Mesenchymal stem cell (in vitro differentiated cells and primary cell): ENCODE measurements around the gene CRKL.
"Not testable (repeated sequence)": the region's sequence is repeated elsewhere in the genome, so short reads cannot be mapped to it uniquely, and the experiment has no call there.

ENCODE experiments used
- DNase-seq: peaks from one replicate; pipeline ENCODE4 v3.0.0-alpha.2; 2013
- H2AFZ ChIP-seq: one replicate; pipeline ENCODE4 v1.6.1; 2013; ENCODE audit warnings: low read depth, mild to moderate bottlenecking, control low read depth, inconsistent platforms, low read length, moderate library complexity
- H2AK5ac ChIP-seq: 2 replicates; pipeline ENCODE4 v1.6.1; 2013; ENCODE audit warnings: low read length, moderate library complexity, mild to moderate bottlenecking, inconsistent platforms; ENCODE audit not compliant: severe bottlenecking
- H2BK120ac ChIP-seq: one replicate; pipeline ENCODE4 v1.6.1; 2013; ENCODE audit warnings: low read depth, mild to moderate bottlenecking, inconsistent platforms, low read length, moderate library complexity
- H2BK12ac ChIP-seq, 2 experiments: one replicate each; pipeline ENCODE4 v1.6.1; 2013; ENCODE audit warnings: inconsistent platforms in 2 of 2, low read length in 2 of 2, mild to moderate bottlenecking in 2 of 2, moderate library complexity in 2 of 2, control low read depth in 1 of 2
- H2BK15ac ChIP-seq: one replicate; pipeline ENCODE4 v1.6.1; 2013; ENCODE audit warnings: mild to moderate bottlenecking, low read depth, inconsistent platforms; ENCODE audit not compliant: poor library complexity, severe bottlenecking
- H2BK5ac ChIP-seq: 2 replicates; pipeline ENCODE4 v1.6.1; 2013; ENCODE audit warnings: low read depth, mild to moderate bottlenecking, low read length, control low read depth, inconsistent platforms; ENCODE audit not compliant: poor library complexity, severe bottlenecking
- H3K14ac ChIP-seq, 2 experiments: one replicate each; pipeline ENCODE4 v1.6.1; 2013; ENCODE audit warnings: inconsistent platforms in 2 of 2, low read length in 2 of 2, control low read depth in 1 of 2, mild to moderate bottlenecking in 1 of 2, moderate library complexity in 1 of 2
- H3K18ac ChIP-seq, 2 experiments: one replicate each; pipeline ENCODE4 v1.6.1; 2013; ENCODE audit warnings: inconsistent platforms in 2 of 2, low read length in 2 of 2, control low read depth in 1 of 2, low read depth in 1 of 2, mild to moderate bottlenecking in 1 of 2
- H3K23ac ChIP-seq, 2 experiments: one replicate each; pipeline ENCODE4 v1.6.1; 2013; ENCODE audit warnings: inconsistent platforms in 2 of 2, low read length in 2 of 2, mild to moderate bottlenecking in 2 of 2, moderate library complexity in 2 of 2, control low read depth in 1 of 2
- H3K27ac ChIP-seq: 2 replicates; pipeline ENCODE4 v1.5.1; 2013; ENCODE audit warnings: mild to moderate bottlenecking, moderate library complexity, low read length, control low read depth, inconsistent platforms; ENCODE audit not compliant: poor library complexity, severe bottlenecking
- H3K27me3 ChIP-seq, 2 experiments: 2 replicates each; pipeline versions ENCODE4 v1.6.1 to v1.7.0; 2013; ENCODE audit warnings: low read length in 2 of 2, mild to moderate bottlenecking in 2 of 2, moderate library complexity in 2 of 2, control low read depth in 1 of 2, inconsistent platforms in 1 of 2; ENCODE audit not compliant: control insufficient read depth in 1 of 2, insufficient read depth in 1 of 2
- H3K36me3 ChIP-seq, 2 experiments: 2 replicates each; pipeline versions ENCODE4 v1.6.1 to v1.7.0; 2013; ENCODE audit warnings: low read length in 2 of 2, control low read depth in 1 of 2, inconsistent platforms in 1 of 2, low read depth in 1 of 2, mild to moderate bottlenecking in 1 of 2; ENCODE audit not compliant: insufficient read depth in 2 of 2, control insufficient read depth in 1 of 2
- H3K4ac ChIP-seq, 2 experiments: one replicate each; pipeline ENCODE4 v1.6.1; 2013; ENCODE audit warnings: inconsistent platforms in 2 of 2, low read length in 2 of 2, mild to moderate bottlenecking in 2 of 2, moderate library complexity in 2 of 2, control low read depth in 1 of 2, low read depth in 1 of 2
- H3K4me1 ChIP-seq: 2 replicates; pipeline ENCODE4 v1.6.1; 2013; ENCODE audit warnings: low read depth, low read length, control low read depth; ENCODE audit not compliant: control insufficient read depth, insufficient read depth
- H3K4me2 ChIP-seq: 2 replicates; pipeline ENCODE4 v1.6.1; 2013; ENCODE audit warnings: low read length, mild to moderate bottlenecking, inconsistent platforms; ENCODE audit not compliant: poor library complexity, severe bottlenecking
- H3K4me3 ChIP-seq, 2 experiments: 2 replicates each; pipeline versions ENCODE4 v1.5.1 to v1.7.0; 2013; ENCODE audit warnings: low read length in 2 of 2, mild to moderate bottlenecking in 2 of 2, control low read depth in 1 of 2, low read depth in 1 of 2; ENCODE audit not compliant: insufficient read depth in 1 of 2
- H3K79me1 ChIP-seq: replicated peaks from 2 replicates; pipeline ENCODE4 v1.6.1; 2013; ENCODE audit warnings: mild to moderate bottlenecking, control low read depth, low read length, inconsistent platforms; ENCODE audit not compliant: poor library complexity, severe bottlenecking
- H3K9ac ChIP-seq: 2 replicates; pipeline ENCODE4 v1.7.0; 2013; ENCODE audit warnings: mild to moderate bottlenecking, low read length, moderate library complexity
- H3K9me3 ChIP-seq: 2 replicates; pipeline ENCODE4 v1.7.0; 2013; ENCODE audit warnings: mild to moderate bottlenecking, low read length; ENCODE audit not compliant: control insufficient read depth
- H4K8ac ChIP-seq: one replicate; pipeline ENCODE4 v1.6.1; 2013; ENCODE audit warnings: inconsistent platforms, mild to moderate bottlenecking, low read length, moderate library complexity
- H4K91ac ChIP-seq: one replicate; pipeline ENCODE4 v1.6.1; 2013; ENCODE audit warnings: mild to moderate bottlenecking, low read length, inconsistent platforms
- WGBS: methylation state at CpG from one replicate; pipeline ENCODE4 v1.1.7; 2013; ENCODE audit warnings: mixed read lengths; 5-methylcytosine and 5-hydroxymethylcytosine counted together

CRKL gene

DNA sequence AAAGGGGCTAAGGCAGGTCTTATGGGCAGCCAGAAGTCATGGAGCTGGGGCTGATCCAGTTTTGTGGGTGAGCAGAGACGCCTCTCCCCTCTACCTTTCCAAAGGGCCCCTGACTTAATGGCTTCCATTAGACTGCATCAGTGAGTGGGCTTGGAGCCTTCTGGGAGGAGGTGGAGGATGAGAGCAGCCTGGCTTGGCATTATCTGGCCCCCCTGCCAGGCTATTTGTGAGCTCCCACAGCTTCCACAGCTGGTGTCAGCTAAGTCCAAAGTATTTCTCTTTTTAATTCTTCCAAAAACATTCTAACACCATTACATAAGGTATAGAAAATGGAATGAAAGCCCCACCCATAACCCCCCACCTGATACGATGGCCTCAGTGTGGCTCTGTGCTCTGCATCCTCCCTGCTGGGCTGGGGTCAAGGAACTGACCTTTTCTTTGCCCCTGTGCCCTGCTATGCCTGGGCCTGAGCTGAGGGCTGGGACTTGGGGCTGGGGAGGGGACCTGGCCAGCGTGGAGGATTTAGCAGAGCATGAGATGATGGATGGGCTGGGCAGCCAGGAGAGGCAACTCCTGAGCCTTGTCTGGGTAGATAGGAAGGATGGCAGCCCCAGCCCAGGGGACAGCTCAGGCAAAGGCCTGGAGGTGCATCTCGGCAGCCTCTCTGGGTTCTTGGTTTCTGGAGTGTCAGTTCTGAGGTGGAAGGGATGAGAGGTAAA is 53.9 kb downstream of the CRKL start:
- Histone ChIP-seq H3K4me1 (peaks cover 6% of the 10 kb centered on the region), H3K9me3 (no peaks in the 10 kb centered on the region), H3K4me3 (no peak overlapping the region), H2BK120ac (no peak overlapping the region), H3K4ac (no peak overlapping the region), H3K36me3 (no peaks in the 10 kb centered on the region), H2AFZ (no peak overlapping the region), H3K27ac (no peak overlapping the region), H3K27me3 (peaks cover 14 to 28% of the 10 kb centered on the region in 2 experiments), H3K23ac (no peak overlapping the region), H2BK15ac (no peak overlapping the region), H4K91ac (no peak overlapping the region), H3K4me2 (no peak overlapping the region), H3K14ac (no peak overlapping the region), H3K9ac (no peak overlapping the region), H2AK5ac (no peak overlapping the region), H3K18ac (no peak overlapping the region), H4K8ac (no peak overlapping the region), H2BK12ac (no peak overlapping the region), H2BK5ac (no peak overlapping the region), H3K79me1 (no peaks in the 10 kb centered on the region)
- 40% methylated on average over 3 of the region's 4 CpGs for WGBS
- no peak for DNase-seq

DNA sequence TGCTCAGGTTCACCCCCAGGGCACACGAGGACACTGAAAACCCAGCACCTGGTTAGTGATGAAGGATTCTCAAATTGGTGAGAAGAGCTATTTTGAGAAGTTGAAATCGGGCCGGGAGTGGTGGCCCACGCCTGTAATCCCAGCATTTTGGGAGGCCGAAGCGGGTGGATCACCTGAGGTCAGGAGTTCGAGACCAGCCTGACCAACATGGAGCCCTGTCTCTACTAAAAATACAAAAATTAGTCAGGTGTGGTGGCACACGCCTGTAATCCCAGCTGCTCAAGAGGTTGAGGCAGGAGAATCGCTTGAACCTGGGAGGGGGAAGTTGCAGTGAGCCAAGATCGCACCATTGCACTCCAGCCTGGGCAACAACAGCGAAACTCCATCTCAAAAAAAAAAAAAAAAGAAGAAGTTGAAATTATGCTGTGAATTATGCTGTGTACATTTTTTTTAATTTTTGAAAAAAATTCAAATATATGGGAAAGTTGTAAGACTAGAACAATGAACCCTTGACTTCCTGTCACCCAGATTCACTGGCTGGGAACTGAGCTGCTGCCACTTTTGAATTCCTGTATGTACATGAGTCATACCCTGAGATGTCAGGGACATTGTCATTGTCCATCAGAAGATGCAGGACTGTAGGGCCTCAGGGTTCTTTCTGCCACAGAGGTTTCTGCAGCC is 54.9 kb downstream of the CRKL start:
- H3K27me3 ChIP-seq: peaks cover 6 to 19% of the 10 kb centered on the region in 2 experiments
- not testable (repeated sequence) for H3K4me1 ChIP-seq, H2BK5ac ChIP-seq, H3K9ac ChIP-seq, H3K9me3 ChIP-seq, H2AK5ac ChIP-seq, H4K8ac ChIP-seq, H2AFZ ChIP-seq, H3K4ac ChIP-seq, H3K14ac ChIP-seq, H2BK12ac ChIP-seq, H2BK120ac ChIP-seq, H3K27ac ChIP-seq, H3K18ac ChIP-seq, H3K23ac ChIP-seq, H2BK15ac ChIP-seq, H3K4me2 ChIP-seq, H3K79me1 ChIP-seq, H4K91ac ChIP-seq, H3K4me3 ChIP-seq, H3K36me3 ChIP-seq
- WGBS: 93% methylated on average over 7 of the region's 11 CpGs
- peak; percentile 21 for DNase-seq

DNA sequence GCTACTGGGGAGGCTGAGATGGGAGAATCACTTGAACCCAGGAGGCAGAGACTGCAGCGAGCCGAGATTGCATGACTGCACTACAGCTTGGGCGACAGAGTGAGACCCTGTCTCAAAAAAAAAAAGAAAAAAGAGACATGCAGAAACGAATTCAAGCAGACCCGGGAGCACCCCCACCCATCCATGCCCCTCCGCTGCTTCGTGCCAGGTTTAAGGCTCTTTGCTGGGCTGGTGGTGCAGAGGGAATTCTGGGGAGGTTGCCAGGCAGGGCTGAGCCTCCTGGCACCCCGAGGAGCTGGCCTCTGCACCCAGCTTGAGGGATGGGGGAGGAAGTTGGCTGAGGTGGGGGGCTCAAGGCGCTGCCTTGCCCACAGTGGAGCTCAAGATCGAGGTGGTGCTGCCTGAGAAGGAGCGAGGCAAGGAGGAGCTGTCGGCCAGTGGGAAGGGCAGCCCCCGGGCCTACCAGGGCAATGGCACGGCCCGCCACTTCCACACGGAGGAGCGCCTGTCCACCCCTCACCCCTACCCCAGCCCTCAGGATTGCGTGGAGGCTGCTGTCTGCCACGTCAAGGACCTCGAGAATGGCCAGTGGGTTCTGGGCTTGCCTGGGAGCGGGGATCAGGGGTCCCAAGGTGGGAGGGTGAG is 55.8 kb downstream of the CRKL start:
- H2BK15ac ChIP-seq: no peak overlapping the region
- peaks cover 0 to 3% of the 10 kb centered on the region in 2 experiments for H3K36me3 ChIP-seq
- H3K79me1 ChIP-seq: no peaks in the 10 kb centered on the region
- H2AFZ ChIP-seq: no peak overlapping the region
- no peak overlapping the region for H3K27ac ChIP-seq
- no peak overlapping the region for H3K4me2 ChIP-seq
- no peak overlapping the region for H3K23ac ChIP-seq
- no peak overlapping the region for H3K18ac ChIP-seq
- no peak overlapping the region for H3K14ac ChIP-seq
- H3K27me3 ChIP-seq: peaks cover 0 to 14% of the 10 kb centered on the region in 2 experiments
- H3K9ac ChIP-seq: no peak overlapping the region
- peaks cover under 1% of the 10 kb centered on the region for H3K9me3 ChIP-seq
- H4K8ac ChIP-seq: no peak overlapping the region
- H2AK5ac ChIP-seq: no peak overlapping the region
- H3K4me1 ChIP-seq: peaks cover 6% of the 10 kb centered on the region
- H2BK120ac ChIP-seq: no peak overlapping the region
- H3K4me3 ChIP-seq: no peak overlapping the region
- H2BK12ac ChIP-seq: peak overlapping the region in 1 of 2 experiments; percentile 17
- no peak overlapping the region for H2BK5ac ChIP-seq
- WGBS: 84% methylated on average over 17 of the region's 21 CpGs
- DNase-seq: no peak
- H3K4ac ChIP-seq: no peak overlapping the region
- H4K91ac ChIP-seq: no peak overlapping the region

DNA sequence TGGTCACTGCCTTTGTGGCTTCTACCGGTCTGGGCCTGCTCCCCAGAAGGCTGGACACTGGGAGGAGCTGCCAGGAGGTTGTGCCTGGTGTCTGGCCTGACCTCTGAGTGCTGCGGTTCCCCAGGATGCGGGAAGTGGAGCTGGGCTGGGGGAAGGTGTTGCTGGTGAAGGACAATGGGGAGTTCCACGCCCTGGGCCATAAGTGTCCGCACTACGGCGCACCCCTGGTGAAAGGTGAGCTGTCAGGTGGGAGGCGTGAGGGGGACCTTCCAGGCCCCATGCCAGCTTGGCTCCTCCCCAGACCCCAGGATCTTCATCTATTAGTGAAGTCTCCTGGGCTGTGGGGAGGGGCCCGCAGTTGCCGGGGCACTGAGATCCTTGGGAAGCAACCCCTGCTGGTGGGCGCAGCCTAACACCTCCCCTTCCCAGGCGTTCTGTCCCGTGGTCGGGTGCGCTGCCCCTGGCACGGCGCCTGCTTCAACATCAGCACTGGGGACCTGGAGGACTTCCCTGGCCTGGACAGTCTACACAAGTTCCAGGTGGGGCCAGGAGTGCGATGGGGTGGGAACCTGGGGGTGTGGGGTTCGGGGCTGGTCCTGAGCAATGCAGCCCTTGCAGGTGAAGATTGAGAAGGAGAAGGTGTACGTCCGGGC is 56.6 kb downstream of the CRKL start:
- 79% methylated on average over 16 of the region's 21 CpGs for WGBS
- no peaks in the 10 kb centered on the region for H3K79me1 ChIP-seq
- H3K4me1 ChIP-seq: peaks cover 6% of the 10 kb centered on the region
- H3K9me3 ChIP-seq: peaks cover 7% of the 10 kb centered on the region
- no peak overlapping the region for H4K8ac ChIP-seq
- peaks cover 0 to 14% of the 10 kb centered on the region in 2 experiments for H3K27me3 ChIP-seq
- no peak overlapping the region for H2AK5ac ChIP-seq
- H2BK5ac ChIP-seq: no peak overlapping the region
- no peak overlapping the region for H4K91ac ChIP-seq
- H3K9ac ChIP-seq: no peak overlapping the region
- no peak overlapping the region for H3K4me2 ChIP-seq
- H2BK120ac ChIP-seq: no peak overlapping the region
- H2BK12ac ChIP-seq: no peak overlapping the region
- H3K4ac ChIP-seq: no peak overlapping the region
- no peak for DNase-seq
- H3K4me3 ChIP-seq: no peak overlapping the region
- no peak overlapping the region for H3K23ac ChIP-seq
- no peak overlapping the region for H3K18ac ChIP-seq
- peaks cover 0 to 3% of the 10 kb centered on the region in 2 experiments for H3K36me3 ChIP-seq
- no peak overlapping the region for H3K27ac ChIP-seq
- H3K14ac ChIP-seq: no peak overlapping the region
- H2BK15ac ChIP-seq: no peak overlapping the region
- H2AFZ ChIP-seq: no peak overlapping the region
